ENCODE measurements around the gene VSIG10.
"Not testable (repeated sequence)": the region's sequence is repeated elsewhere in the genome, so short reads cannot be mapped to it uniquely, and the experiment has no call there.

Gene VSIG10

DNA sequence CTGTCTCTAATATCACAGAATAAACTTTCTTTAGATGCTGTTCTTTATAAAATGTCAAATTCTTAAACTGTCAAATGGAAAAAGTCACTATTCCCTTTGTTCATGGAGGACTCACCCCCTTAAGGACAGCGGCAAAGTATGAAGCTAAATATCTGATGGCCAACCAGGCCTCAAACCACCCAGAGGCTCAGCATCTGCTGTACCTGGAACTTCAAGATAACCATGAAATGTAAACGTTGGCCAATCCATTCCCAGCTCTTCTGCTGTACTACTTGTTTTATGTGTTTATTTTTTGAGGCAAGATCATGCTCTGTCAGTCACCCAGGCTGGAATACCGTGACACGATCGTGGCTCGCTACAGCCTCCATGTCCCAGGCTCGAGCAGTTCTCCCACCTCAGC lies 71.6 kb downstream of the VSIG10 start:
- DNase-seq (ENCODE audit: low spot score) = no peak

DNA sequence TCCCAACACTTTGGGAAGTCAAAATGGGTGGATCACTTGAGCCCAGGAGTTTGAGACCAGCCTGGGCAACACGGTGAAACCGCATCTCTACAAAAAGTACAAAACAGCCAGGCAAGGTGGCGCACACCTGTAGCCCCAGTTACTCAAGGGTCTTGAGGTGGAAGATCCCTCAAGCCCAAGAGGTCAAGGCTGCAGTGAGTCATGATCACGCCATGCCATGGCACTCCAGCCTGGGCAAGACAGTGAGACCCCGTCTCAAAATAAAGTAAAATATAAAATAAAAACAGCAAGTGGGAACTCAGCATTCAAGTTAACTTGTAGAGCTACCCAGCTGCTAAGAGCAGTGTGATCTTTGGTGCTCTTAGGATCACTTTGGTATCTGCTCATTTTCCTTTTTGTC lies 74.6 kb downstream of the VSIG10 start:
- DNase-seq (ENCODE audit: low spot score) = no peak

DNA sequence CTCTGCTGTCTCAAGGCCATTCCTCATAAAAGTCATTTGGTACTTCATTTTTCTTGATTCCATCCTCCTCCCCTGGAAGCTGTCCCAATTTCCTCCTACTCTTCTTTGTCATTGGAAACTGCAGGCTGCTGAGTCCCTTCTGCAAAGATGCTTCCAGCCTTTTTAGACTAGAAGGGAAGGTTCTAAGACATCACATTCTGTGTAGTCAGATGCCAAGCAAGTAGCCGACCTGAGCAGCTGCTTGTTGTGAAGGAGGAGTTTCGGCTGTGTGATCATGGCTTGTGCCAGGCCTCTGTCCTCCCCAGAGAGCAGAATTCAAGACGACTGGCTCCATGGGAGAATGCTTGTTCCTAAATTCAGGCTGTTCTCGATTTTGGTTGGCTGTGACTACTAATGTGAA lies 78.6 kb downstream of the VSIG10 start:
- DNase-seq (ENCODE audit: low spot score) = no peak

DNA sequence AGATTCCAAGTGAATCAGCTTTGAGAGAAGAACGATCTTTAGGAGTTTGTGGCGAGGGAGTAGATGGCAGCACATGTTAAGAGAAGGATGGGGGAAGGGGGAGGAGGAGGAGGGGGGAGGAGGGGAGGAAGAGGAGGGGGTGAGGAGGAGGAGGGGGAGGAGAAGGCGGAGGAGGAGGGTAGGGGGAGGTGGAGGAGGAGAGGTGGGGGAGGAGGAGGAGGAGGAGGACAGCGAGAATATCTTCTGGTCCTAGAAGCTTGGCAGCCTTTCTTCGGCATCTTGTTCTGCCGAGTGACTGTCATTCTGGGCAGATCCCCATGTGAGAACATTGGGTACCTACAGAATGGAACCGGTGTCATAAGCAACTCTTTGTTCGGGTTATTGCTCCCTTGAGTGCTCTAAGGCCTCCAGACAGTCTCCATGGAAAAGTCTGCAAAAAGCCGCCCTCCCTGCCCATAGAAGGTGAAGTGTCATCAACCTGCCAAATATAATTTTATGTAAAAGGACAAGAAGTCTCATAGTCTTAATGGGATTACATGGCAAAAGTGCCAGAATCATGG lies 80.4 kb downstream of the VSIG10 start:
- DNase-seq (ENCODE audit: low spot score) = no peak

DNA sequence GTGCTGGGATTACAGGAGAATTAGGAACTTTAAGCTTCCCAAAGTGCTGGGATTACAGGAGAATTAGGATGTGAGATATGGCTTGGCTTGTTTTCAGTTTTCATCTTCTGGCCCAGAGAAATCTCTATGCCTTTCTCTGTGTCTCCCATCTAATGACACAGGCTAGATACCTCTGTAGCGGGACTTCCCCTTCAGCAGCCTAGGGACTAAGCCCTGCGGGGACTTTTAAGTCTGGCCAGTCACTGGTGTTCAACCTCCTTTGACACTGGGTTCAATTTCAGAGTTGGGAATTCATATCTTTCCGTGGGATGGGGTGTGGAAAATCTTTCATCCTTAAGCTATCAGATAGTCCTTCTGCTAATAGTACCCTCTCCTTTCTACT lies 81.1 kb downstream of the VSIG10 start:
- no peak for DNase-seq (ENCODE audit: low spot score)

DNA sequence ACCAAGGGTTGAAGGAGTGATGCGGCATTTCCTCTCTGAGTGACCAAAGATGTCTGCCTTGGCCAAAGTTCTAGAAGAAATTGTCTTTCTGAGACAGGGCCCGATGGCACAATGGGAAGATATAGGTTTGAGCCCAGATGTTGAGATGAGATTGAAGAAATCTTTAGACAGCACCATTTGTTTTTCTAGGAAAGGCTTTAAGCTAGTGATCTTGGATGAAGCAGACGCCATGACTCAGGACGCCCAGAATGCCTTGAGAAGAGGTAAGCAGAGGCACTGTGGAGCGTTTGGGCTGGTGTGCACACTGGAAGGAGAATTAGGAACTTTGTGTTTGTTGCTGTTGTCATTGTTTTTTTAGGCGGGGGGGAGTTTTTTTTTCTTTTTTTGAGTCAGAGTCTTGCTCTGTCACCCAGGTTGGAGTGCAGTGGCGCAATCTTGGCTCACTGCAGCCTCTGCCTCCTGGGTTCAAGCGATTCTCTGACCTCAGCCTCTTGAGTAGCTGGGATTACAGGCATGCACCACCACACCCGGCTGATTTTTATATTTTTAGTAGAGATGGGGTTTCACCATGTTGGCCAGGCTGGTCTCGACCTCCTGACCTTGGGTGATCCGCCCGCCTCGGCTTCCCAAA lies 81.6 kb downstream of the VSIG10 start:
- not testable (repeated sequence) for DNase-seq (ENCODE audit: low spot score)

DNA sequence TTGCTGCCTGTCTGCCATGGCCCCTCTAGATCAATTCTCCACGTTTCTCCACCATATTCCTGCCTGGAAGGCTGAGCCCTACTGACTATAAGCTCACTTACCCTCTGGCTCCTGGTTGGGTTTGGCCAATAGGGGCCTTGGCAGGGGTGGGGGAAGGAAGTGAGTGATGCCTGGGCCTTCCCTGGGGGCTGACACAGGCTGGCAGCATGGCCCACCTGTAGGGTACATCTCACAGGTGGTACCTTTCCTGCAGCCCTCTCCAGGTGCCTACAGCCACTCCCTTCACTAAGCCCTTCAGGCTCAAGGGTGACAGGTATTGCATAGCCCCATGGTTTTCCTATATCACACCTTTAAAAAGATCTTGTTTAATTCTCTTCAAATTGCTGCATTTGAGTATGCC lies 83.8 kb downstream of the VSIG10 start:
- no peak for DNase-seq (ENCODE audit: low spot score)

DNA sequence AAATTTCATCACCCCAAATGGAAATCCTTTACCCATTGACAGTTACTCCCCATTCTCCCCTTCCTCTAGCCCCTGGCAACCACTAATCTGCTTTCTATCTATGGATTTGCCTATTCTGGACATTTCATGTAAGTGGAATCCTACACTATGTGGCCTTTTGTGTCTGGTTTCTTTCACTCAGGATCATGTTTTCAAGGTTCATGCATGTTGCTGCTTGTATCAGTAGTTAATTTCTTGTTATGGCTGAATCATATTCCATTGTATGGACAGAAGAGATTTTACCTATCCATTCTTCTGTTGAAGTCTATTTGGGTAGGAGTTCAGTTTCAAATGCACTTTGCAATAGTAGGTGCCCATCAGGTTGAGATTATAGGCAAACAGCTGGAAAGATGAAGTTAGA lies 85.9 kb downstream of the VSIG10 start:
- DNase-seq (ENCODE audit: low spot score) = no peak

DNA sequence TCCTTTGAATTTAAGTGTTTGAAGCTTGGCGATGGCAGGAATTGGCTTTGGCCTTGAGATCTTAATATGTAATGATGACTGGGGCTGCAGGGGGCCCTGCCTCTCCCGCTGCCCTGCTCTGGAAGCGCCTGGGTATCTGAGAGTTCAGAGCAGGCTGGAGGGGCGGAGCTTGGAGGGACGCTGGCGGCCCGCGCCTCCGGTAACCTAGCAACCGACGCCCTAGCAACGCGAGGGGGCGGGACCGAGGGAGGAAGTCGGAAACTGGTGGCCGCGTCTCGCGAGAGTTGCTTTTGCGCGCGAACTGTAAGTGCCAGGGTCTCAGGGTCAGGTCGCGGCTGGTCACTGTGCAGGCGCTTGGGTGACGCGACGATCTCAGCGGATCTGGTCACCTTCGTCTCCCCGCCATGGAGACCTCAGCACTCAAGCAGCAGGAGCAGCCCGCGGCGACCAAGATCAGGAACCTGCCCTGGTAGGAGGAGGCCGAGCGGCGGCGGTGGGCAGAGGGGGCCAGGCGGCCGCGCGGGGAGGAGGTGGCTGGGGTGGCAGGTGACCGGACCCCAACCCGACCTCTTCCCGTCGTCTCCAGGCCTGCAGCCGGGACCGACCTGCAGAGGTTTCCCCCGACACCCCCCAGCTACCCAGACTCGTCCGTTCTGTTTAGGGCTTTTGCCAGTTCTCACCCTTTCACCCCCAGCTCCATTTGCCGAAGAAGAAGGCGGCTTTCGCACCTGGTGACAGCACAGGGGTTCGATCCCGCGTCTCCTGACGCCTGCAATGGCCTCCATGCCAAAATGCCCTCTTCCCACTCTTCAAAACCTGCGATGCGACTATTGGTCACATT lies 87.2 kb downstream of the VSIG10 start, which contains the start of gene RFC5:
TSS of gene RFC5 (plus strand) at position 280 of the 841 bp plus-strand sequence. CDS start at position 405, 125 bp downstream.
- DNase-seq (ENCODE audit: low spot score) = peak; percentile 98

DNA sequence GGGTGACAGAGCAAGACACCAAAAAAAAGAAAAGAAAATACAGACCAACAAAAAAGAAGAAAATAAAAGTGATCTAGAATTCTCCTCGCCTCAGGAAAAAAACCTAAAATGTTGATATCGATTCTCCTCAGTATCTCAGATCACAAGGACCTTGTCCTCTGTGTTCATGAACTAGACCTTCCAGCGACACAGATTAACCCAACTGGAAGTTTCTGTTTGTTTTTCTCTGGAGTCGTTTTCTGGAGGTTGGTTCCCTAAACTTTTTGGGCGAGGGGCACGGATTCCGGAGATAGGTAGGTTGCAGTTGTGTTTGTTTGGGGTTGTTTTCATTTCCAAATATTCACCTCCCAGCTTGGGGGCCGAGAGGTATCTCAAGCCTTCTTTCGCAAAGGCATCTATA lies 87.9 kb downstream of the VSIG10 start:
- no peak for DNase-seq (ENCODE audit: low spot score)

DNA sequence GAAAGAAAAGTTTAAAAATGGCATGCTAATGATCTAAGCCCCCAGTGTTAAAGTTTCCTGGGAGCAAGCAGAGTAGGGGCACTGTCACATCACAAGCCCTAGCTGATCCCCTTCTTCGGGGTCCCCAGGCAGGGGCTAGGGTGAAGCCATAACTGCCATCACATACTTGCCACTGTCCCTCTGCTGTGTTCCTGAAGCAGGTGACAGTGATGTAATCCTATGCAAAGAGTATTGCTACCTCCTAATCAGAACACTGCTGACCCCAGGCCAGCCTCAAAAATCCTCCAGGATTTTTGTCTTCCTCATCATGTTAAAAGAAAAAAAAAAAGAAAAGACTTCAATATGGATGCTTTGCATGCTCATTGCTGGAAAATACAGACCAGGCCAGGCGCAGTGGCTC lies 88.5 kb downstream of the VSIG10 start:
- DNase-seq (ENCODE audit: low spot score) = no peak

Data from NAMALWA (cell line).